HG02642 (cell line): Measurements from ENCODE around the gene COX10.
"Not testable (repeated sequence)": the region's sequence is repeated elsewhere in the genome, so short reads cannot be mapped to it uniquely, and the experiment has no call there.

Source experiments
- ATAC-seq: cut with Tn5 transposase; IDR thresholded peaks from one replicate; pipeline ENCODE4 v1.9.1; 2021; ENCODE audit warnings: mild to moderate bottlenecking; ENCODE audit not compliant: unreplicated experiment, poor library complexity

COX10 gene

GRCh38 chr17:14118951-14119350, 49.6 kb downstream of the COX10 start:
- peak; percentile 59 for ATAC-seq

- no peak for ATAC-seq
Measured at GRCh38 chr17:14119546-14119945, 50.2 kb downstream of the COX10 start.

DNA sequence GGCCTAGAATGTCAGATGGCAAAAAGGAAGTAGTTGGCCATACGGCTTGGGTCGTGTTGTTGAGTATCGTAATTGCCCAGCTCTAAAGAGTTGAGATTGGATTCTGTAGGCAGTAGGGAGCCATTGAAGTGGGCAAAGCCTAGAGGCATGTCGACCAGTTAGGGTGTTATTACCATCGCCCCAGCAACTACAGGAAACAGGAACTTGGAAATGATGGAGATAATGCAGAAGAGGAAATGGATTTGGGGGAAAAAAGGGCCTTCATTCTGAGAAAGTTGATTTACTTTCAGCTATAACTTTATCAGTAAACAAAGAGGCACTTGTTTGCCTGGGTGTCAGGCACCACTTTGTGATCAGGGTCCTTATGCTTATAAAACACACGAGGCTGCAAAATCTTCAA, 52.6 kb downstream of the COX10 start:
- no peak for ATAC-seq

- ATAC-seq = no peak
Measured at GRCh38 chr17:14123619-14124278, 54.4 kb downstream of the COX10 start.

- no peak for ATAC-seq
Measured at GRCh38 chr17:14124854-14125253, 55.5 kb downstream of the COX10 start.

- no peak for ATAC-seq
Measured at GRCh38 chr17:14125518-14126137, 56.3 kb downstream of the COX10 start.

- ATAC-seq = no peak
Measured at GRCh38 chr17:14133104-14133503, 63.8 kb downstream of the COX10 start.

DNA sequence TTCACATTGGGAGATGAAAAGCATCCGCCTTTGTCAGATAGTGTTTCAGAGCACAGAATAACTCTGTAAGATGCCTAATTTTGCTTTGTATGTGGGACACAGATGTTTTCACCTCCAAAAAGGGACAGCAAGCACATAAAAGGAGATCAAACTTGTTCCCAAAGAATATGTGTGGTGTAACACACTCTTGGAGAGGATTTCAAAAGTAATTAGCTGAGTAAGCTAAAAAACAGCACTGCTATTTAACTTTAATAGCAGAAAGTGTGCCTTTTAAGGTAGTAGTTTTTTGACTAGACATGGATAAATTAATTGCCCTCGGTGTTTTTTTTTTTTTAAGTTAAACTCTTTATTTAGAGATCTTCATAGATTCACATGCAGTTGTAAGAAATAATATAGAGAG, 65.2 kb downstream of the COX10 start:
- ATAC-seq = no peak

DNA sequence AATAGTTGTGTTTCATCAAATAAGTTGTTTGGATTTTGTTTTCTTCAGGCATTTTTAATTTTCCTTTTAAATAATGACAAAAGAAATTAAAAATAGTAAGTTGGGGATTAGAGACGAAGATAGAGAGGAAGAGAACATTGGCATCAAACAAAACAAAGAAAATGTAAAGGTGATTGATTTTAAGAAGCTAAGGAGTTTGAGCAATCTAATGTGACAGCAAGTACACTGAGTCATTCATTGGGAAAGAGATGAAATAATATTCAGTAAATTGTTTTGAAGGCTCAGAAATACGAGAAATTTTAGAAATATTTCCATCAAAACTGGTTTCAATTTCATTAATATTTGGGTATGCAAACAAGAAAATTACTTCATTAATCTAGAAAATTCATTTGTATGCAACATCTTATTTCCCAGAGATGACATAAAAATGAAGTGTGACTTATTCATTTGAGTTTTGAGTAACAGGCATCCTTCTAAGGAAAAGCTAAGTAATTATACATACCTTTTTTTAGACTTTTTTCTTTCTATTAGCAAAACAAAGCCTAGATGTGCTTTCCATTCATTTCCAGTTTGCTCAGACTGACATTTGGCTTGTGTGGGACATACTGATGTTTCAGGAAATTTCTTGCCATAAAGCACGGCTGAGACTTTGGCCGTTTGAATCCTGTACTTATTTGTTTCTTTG, 66.7 kb downstream of the COX10 start:
- ATAC-seq = no peak

DNA sequence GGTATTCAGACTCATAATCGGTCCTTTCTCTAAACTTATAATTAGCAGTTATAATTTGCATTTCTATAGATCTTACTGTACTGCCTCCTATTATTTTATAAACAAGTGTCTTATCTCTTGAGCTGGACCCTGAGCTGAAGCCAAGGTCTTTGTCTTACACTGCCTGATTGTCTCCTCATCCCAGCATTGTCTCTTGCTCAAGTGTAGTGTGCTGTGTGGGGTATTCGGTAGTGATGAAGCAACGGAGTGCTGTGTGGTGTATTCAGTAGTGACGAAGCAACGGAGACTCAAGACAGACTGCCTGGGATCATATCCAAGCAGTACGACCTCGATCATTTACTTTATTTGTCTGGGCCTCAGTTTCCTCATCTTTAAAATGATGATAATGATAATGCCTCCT, 69.3 kb downstream of the COX10 start:
- ATAC-seq = no peak

- no peak for ATAC-seq
Measured at GRCh38 chr17:14143688-14144087, 74.4 kb downstream of the COX10 start.

DNA sequence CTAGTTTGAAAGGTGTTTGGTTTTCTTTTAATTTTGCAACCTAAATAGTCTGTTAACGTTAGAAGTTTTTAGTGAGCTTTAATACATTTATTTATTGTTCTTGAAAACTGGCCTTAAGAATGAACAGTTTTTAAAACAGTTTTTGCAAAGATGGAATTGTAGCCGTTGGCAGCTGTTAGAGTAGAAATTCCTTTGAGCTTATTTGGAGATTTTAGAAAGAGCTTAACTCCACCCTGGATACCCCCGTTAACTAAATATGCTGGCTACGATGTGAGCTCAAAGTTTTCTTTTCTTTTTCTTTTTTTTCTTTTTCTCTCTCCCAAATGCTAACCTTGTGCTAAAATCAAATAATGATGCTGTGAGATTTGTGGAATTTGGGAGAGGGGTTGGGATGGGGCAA, 75.2 kb downstream of the COX10 start:
- no peak for ATAC-seq

GRCh38 chr17:14149751-14150150, 80.4 kb downstream of the COX10 start:
- no peak for ATAC-seq

DNA sequence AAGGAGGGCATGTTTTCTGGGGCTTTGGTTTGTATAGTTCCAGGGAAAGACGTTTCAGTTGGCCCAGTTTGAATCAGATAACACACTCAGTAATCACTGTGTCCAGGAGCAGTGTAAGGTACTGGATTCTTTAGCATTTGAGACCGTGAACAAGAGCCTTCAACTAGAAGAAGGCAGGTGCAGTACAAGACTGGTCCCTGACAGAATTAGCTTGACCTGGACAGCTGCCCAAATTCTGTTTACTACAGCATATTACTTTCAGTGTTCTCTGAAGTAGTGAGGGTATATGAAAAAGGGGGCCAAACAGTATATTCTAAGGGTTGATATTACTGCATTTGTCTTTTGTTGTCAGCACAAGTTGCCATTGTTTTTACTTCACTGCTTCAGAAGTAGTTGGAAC, 81.3 kb downstream of the COX10 start:
- ATAC-seq = no peak

GRCh38 chr17:14152721-14153120, 83.4 kb downstream of the COX10 start:
- ATAC-seq = no peak

GRCh38 chr17:14153374-14153773, 84.1 kb downstream of the COX10 start:
- no peak for ATAC-seq

GRCh38 chr17:14156689-14157088, 87.4 kb downstream of the COX10 start:
- ATAC-seq = no peak

DNA sequence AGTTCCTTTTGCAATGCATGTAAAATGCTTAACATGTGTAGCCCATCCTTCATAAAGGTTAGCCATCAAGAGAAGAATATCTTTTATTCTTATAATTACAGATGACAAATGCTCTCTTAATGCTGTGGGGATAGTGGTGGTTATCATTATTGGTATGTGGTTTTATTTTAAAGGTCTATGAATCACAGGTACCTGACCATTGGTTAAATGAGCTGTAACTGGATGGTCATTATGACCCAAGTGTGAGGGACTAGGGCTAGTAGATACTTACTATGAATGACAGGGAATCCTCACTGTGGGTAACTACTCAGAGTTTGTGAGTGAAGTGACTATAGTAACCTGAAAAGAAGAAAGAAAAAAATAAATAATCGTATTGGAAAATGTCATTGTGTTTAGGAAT, 88.5 kb downstream of the COX10 start:
- ATAC-seq = no peak

DNA sequence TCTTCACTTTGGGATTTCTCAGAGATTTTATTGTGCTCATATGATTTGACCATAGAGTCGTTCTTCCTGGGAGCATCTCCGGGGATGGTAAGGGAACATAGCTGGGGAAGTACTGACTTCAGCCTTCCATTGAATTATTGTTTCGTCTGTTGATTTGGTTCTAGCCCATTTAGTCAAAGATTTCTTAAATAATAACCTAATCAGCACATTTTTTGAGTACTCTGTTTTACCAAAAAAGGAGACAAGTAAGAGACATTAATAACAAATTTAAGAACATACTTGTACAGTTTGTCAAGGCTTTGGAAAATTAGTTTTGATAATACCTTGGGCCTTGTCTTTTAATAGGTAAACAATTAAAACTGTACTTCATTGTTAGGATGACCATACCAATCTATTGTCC, 89.4 kb downstream of the COX10 start:
- no peak for ATAC-seq

DNA sequence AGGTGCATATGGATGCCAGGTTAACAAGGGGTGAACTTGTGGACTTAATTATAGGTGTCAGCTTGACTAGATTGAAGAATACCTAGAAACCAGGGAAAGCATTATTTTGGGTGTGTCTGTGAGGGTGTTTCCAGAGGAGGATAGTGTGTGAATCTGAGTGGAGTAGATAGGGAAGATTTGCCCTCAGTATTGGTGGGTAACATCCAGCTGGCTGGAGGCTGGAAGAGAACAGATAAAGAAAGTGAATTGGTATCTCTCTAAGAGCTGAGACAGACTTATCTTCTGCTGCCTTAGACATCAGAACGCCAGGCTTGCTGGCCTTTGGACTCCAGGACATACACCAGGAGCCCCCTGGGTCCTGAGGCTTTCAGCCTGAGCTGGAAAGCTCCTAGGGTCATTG, 92.1 kb downstream of the COX10 start:
- no peak for ATAC-seq

- no peak for ATAC-seq
Measured at GRCh38 chr17:14165616-14166015, 96.3 kb downstream of the COX10 start.

GRCh38 chr17:14167831-14168230, 98.5 kb downstream of the COX10 start:
- ATAC-seq = not testable (repeated sequence)
